GM12801 (cell line): ENCODE data around the gene COL10A1.

Experiments used
- TF ChIP-seq, protein P1 (sequence below): IDR thresholded peaks from one replicate; pipeline ENCODE4 v1.5.1; 2011; ENCODE audit warnings: control low read depth; ENCODE audit not compliant: insufficient read length; ENCODE audit errors: extremely low read depth

Gene COL10A1

DNA sequence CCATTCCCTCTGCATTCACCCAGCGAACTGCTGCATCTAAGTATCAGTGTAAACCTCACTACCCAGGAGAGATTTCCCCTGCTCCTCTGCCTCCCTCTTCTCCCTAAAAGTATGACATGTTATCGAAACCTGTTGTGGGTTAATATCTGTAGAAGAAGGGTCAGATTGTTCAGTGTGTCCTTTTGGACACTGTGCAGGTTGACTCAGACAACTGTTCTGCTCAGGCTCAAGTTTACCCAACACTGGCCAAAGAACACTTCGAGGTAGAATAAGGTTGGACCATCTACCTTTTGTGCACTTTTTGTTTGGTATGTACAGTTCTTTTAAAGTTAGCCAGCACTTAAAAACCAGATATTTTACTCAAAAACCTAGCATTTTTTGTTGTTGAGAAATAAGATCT lies 20.7 kb downstream of the COL10A1 start:
- TF ChIP-seq, protein P1, sequence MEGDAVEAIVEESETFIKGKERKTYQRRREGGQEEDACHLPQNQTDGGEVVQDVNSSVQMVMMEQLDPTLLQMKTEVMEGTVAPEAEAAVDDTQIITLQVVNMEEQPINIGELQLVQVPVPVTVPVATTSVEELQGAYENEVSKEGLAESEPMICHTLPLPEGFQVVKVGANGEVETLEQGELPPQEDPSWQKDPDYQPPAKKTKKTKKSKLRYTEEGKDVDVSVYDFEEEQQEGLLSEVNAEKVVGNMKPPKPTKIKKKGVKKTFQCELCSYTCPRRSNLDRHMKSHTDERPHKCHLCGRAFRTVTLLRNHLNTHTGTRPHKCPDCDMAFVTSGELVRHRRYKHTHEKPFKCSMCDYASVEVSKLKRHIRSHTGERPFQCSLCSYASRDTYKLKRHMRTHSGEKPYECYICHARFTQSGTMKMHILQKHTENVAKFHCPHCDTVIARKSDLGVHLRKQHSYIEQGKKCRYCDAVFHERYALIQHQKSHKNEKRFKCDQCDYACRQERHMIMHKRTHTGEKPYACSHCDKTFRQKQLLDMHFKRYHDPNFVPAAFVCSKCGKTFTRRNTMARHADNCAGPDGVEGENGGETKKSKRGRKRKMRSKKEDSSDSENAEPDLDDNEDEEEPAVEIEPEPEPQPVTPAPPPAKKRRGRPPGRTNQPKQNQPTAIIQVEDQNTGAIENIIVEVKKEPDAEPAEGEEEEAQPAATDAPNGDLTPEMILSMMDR: no peak

DNA sequence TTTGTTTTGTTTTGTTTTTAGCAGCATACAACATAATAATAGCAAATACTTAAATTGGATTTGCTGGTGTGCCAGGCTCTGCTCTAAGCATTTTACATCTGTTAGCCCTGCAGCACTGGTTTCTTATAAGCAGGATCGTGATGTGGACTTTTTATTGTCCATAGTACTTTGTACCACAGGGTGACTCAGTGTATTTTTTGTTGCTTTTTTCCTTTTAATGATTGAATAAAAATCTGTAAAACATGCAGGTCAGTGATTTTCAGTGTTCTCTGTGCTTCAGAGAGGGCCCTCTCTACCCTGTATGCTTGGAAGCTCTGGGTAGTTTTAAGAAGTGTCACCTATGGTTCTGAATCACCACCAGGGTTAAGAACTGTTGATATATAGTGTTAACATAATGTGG lies 21.3 kb downstream of the COL10A1 start:
- TF ChIP-seq, protein P1: no peak

DNA sequence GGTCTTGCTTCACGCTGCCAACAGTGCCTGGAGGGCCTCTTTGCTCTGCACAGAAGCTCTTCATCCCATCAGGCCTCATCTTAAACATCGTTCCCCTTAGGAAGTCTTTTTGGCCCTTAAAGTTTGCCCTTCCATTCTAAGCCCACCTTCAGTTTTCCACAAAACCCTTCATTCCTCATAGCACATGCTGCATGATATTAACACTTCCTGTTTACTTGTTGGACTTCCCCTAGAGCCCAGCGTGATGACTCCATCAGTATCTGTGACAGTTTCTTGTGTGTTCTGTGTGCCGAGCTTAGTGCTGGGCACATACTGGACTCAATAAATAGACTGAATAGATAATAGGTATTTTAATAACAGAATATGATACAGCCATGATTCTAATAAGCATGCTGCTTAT lies 23.1 kb downstream of the COL10A1 start:
- TF ChIP-seq, protein P1: no peak

DNA sequence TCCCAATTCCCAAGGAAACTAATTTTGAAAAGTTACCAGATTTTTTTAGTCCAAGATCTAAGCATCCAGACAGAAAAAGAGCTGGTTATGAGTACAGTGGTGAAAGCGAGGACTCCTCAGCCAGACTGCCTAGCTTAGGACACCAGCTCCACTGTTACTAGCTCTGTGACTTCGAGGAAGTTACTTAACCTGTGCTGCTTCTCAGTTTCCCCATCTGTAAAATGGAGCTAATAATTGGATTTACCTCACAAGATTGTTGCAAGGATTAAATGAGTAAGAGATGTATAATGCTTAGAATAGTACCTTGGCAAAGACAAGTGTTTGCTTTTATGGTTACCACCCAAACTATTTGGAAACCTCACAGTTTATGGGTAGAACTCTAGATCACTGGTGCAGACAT lies 24.1 kb downstream of the COL10A1 start:
- TF ChIP-seq, protein P1: no peak

DNA sequence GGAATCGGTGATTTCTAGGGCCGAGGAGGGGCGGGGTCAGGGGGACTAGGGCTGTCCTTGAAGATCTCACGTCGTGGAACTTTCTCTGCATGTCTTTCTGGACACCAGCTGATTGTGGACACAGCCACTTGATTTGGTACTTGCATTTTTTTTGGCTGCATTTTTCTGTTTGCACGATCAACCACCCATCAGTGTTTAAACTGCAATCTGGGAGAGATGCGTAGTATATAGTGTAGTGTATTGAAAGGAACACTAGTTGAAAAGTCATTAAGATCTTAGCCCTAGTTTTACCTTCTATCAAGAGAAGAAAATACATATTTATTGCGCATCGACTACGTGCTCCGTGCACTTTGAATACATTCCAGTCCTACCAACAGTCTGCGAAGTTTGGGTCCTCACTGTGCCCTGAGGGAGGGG lies 24.6 kb downstream of the COL10A1 start:
- TF ChIP-seq, protein P1: no peak

DNA sequence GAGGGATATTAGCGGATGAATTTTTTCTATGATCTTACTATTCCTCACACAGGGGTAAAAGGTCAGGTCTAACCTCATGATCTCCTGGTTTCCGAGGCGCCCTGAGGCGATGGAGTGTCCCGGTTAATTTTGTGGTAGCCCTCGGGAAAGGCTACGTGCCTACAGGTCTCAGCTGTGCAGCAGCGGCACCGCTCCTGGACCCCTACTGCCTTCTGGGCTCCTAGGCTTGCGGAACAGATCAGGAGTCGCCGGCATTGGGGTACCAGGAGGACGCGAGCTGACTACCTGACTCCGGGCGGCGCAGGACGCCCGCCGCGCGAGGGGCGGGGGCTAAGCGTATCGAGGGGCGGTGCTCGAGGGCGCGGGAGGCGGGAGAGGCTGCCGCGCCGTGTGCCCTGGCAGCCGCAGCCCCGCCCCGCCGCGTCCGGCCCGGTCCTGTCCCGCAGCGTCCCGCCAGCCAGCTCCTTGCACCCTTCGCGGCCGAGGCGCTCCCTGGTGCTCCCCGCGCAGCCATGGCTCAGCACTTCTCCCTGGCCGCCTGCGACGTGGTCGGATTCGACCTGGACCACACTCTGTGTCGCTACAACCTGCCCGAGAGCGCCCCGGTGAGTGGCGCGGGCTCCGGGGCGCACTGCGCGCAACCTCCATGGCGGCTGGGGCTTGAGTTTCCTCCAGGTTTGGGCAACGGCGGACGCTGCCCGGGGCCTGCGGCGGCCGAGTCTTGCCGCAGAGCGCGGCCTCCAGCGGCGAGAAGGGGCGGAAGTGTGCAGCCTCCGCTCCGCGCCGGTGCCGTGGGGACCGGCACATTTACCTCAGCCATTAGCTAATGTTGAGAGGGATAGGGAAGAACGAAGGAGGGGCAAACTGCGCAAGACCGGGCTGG lies 25.3 kb downstream of the COL10A1 start, which contains the start of gene NT5DC1:
TSS of gene NT5DC1 (plus strand) at position 435 of the 883 bp plus-strand sequence. CDS start at position 513, 78 bp downstream.
- TF ChIP-seq, protein P1: no peak

DNA sequence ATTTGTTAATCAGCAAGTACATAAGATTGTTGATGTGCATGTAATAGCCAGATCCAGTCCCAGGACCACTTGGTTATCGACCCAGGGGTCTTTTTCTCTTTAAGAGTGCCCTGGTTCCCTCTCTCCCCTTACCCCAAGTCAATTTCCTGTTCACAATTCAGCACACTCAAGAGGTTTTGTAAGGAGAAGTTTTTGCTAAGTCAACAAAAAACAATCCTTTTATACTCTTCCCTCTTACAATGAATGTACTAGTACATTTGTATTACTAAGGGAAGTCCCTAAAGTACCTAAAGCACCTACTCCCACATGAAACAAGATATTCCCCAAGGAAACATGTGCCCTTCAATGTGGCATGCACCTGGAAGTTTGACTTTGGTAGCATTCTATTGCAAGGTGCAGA lies 26.9 kb downstream of the COL10A1 start:
- TF ChIP-seq, protein P1: no peak
